ENCODE data around the gene TUBA1C. TPM values are rescaled to one million over a fixed set of nuclear protein-coding genes. Genes with fewer than 3 reads are reported as not detected.

Gene TUBA1C
- total and polyA plus RNA-seq, 9 of the 15 experiments (the other 6 are each of a cell fraction or from before 2014, with no cell fraction given): 755 to 3,012 (median 914) TPM

- TF ChIP-seq ZNF830 (CRISPR knock-in tag; IDR thresholded peaks at IDR 0.05) (no peak; the same call in 1 of the 2 replicates), DPF2 (IDR thresholded peaks at IDR 0.05) (peak; percentile 98), ZNF764 (CRISPR knock-in tag; IDR thresholded peaks at IDR 0.05; ENCODE audit: low read depth) (no peak), TGIF2 (CRISPR knock-in tag; IDR thresholded peaks at IDR 0.05) (no peak), ZNF395 (CRISPR knock-in tag; IDR thresholded peaks at IDR 0.05) (peak; percentile 73; the same call in 1 of the 2 replicates), CBFA2T3 (IDR thresholded peaks at IDR 0.05) (peak; percentile 100), ZNF561 (CRISPR knock-in tag; conservative IDR thresholded peaks at IDR 0.05) (no peak), E2F4 (CRISPR knock-in tag; IDR thresholded peaks at IDR 0.05; ENCODE audit: low read depth) (no peak), ZNF124 (CRISPR knock-in tag; IDR thresholded peaks at IDR 0.05) (no peak), PML (IDR thresholded peaks at IDR 0.05; ENCODE audit: low read length) (peak; percentile 96), ZNF232 (CRISPR knock-in tag; IDR thresholded peaks at IDR 0.05) (no peak), HIVEP1 (CRISPR knock-in tag; IDR thresholded peaks at IDR 0.05) (no peak), SIX5 (IDR thresholded peaks at IDR 0.05; ENCODE audit: borderline replicate concordance in 1 of 2, insufficient read depth in 1 of 2, low read depth in 1 of 2, low read length in 2 of 2) (no peak), PTRF (tag; IDR thresholded peaks at IDR 0.05) (no peak), ZBTB26 (CRISPR knock-in tag; IDR thresholded peaks at IDR 0.05) (no peak), JUNB (CRISPR knock-in tag; conservative IDR thresholded peaks at IDR 0.05) (no peak), XRCC5 (IDR thresholded peaks at IDR 0.05; ENCODE audit: low read depth, low read length) (no peak), NKRF (IDR thresholded peaks at IDR 0.05; ENCODE audit: borderline replicate concordance) (no peak), GABPB1 (CRISPR knock-in tag; IDR thresholded peaks at IDR 0.05) (peak; percentile 44; the same call in 1 of the 2 replicates), ZNF717 (CRISPR knock-in tag; IDR thresholded peaks at IDR 0.05) (no peak), PHF8 (IDR thresholded peaks at IDR 0.05; ENCODE audit: borderline replicate concordance, low read length) (peak; percentile 7; the same call in 1 of the 2 replicates), MEIS2 (IDR thresholded peaks at IDR 0.05; ENCODE audit: partially characterized antibody) (peak; percentile 92), STAG1 (CRISPR knock-in tag; IDR thresholded peaks at IDR 0.05; ENCODE audit: borderline replicate concordance) (no peak), TBP (optimal IDR thresholded peaks at IDR 0.05; ENCODE audit: low read depth, low read length) (peak; percentile 45)
Measured at GRCh38 chr12:49232940-49233841, 31.7 kb upstream of the TUBA1C start (continued).

Measured in K562 (cell line).